OCI-LY1 (cell line): Measurements from ENCODE around the gene NDRG4.

Experiments
- H2AFZ ChIP-seq: fragments of 200-600 bp; sonication (generic), shearing (Covaris generic); 2 replicates; pipeline ENCODE4 v1.6.0; 2014; ENCODE audit warnings: antibody characterized with exemption, mild to moderate bottlenecking, low read length
- H3F3A ChIP-seq: fragments of 200-600 bp; sonication (generic), shearing (Covaris generic); 2 replicates; pipeline ENCODE4 v1.6.0; 2014; ENCODE audit warnings: mild to moderate bottlenecking, antibody characterized with exemption, low read length, moderate library complexity; ENCODE audit not compliant: insufficient read depth
- H3K27ac ChIP-seq: fragments of 200-600 bp; sonication (generic); 2 replicates; pipeline ENCODE4 v1.5.1; 2014; ENCODE audit warnings: low read length, mixed run types, mild to moderate bottlenecking, low read depth; ENCODE audit not compliant: poor library complexity, severe bottlenecking
- H3K27me3 ChIP-seq: fragments of 200-600 bp; sonication (generic); 2 replicates; pipeline ENCODE4 v1.6.0; 2014; ENCODE audit warnings: antibody characterized with exemption, mild to moderate bottlenecking, low read length, moderate library complexity; ENCODE audit not compliant: insufficient read depth
- H3K36me3 ChIP-seq: fragments of 200-600 bp; sonication (generic); 2 replicates; pipeline ENCODE4 v1.6.1; 2014; ENCODE audit warnings: mild to moderate bottlenecking, antibody characterized with exemption, low read length, moderate library complexity, mixed read lengths; ENCODE audit not compliant: insufficient read depth
- H3K4me1 ChIP-seq: fragments of 200-600 bp; sonication (generic); 2 replicates; pipeline ENCODE4 v1.5.1; 2014; ENCODE audit warnings: mild to moderate bottlenecking, low read length, moderate library complexity; ENCODE audit not compliant: insufficient read depth, severe bottlenecking
- H3K4me2 ChIP-seq: fragments of 200-600 bp; sonication (generic), shearing (Covaris generic); 2 replicates; pipeline ENCODE4 v1.6.1; 2014; ENCODE audit warnings: low read length
- H3K4me3 ChIP-seq: fragments of 200-600 bp; sonication (generic); 2 replicates; pipeline ENCODE4 v1.5.1; 2014; ENCODE audit warnings: low read length, low read depth, mild to moderate bottlenecking, mixed read lengths; ENCODE audit not compliant: poor library complexity, severe bottlenecking
- H3K79me2 ChIP-seq: fragments of 200-600 bp; shearing (Covaris generic); 2 replicates; pipeline ENCODE4 v1.6.1; 2016; ENCODE audit warnings: mixed run types, low read length, mixed read lengths; ENCODE audit not compliant: insufficient read depth
- H3K9ac ChIP-seq: fragments of 200-600 bp; sonication (generic), shearing (Covaris generic); 2 replicates; pipeline ENCODE4 v1.6.1; 2014; ENCODE audit warnings: mild to moderate bottlenecking, low read length, mixed read lengths
- H3K9me2 ChIP-seq: fragments of 200-600 bp; sonication (generic), shearing (Covaris generic); 2 replicates; pipeline ENCODE4 v1.6.1; 2014; ENCODE audit warnings: low read depth, mild to moderate bottlenecking, low read length, mixed read lengths
- H3K9me3 ChIP-seq: fragments of 200-600 bp; shearing (Covaris generic); 2 replicates; pipeline ENCODE4 v1.6.1; 2014; ENCODE audit warnings: low read length, mixed read lengths
- H4K20me1 ChIP-seq: fragments of 200-600 bp; sonication (generic), shearing (Covaris generic); 2 replicates; pipeline ENCODE4 v1.6.0; 2016; ENCODE audit warnings: mild to moderate bottlenecking, low read length; ENCODE audit not compliant: insufficient read depth
- CTCF ChIP-seq: fragments of 200-600 bp; sonication (generic), shearing (Covaris generic); IDR thresholded peaks from 2 replicates; pipeline ENCODE4 v1.5.1; 2017; ENCODE audit warnings: mild to moderate bottlenecking, antibody characterized with exemption, low read length, moderate library complexity, mixed read lengths
- EZH2 ChIP-seq: fragments of 200-600 bp; sonication (generic), shearing (Covaris generic); IDR thresholded peaks from 2 replicates; pipeline ENCODE4 v1.8.0; 2017; ENCODE audit warnings: borderline replicate concordance, mixed run types, mild to moderate bottlenecking, antibody characterized with exemption, low read length, moderate library complexity, mixed read lengths

The NDRG4 gene

GRCh38 chr16:58535100-58535499, 35.2 kb downstream of the NDRG4 start:
- H3K4me2 ChIP-seq: no peak overlapping the region
- H3K9ac ChIP-seq: no peak overlapping the region
- no peaks in the 10 kb centered on the region for H3K9me2 ChIP-seq
- TF ChIP-seq EZH2 (no peak), CTCF (no peak)
- no peaks in the 10 kb centered on the region for H3K9me3 ChIP-seq
- no peak overlapping the region for H2AFZ ChIP-seq
- peaks cover 100% of the 10 kb centered on the region for H3K36me3 ChIP-seq
- no peaks in the 10 kb centered on the region for H3K79me2 ChIP-seq
- no peak overlapping the region for H3K4me3 ChIP-seq
- H3K27me3 ChIP-seq: no peaks in the 10 kb centered on the region
- no peak overlapping the region for H3K27ac ChIP-seq
- no peaks in the 10 kb centered on the region for H4K20me1 ChIP-seq
- H3K4me1 ChIP-seq: no peaks in the 10 kb centered on the region
- no peaks in the 10 kb centered on the region; the same call in 1 of the 2 replicates for H3F3A ChIP-seq

GRCh38 chr16:58536278-58536677, 36.3 kb downstream of the NDRG4 start:
- Histone ChIP-seq H3K4me1 (no peaks in the 10 kb centered on the region), H4K20me1 (no peaks in the 10 kb centered on the region), H3K4me2 (no peak overlapping the region), H3K9me3 (no peaks in the 10 kb centered on the region), H3K27me3 (no peaks in the 10 kb centered on the region), H3K9ac (no peak overlapping the region), H3K79me2 (no peaks in the 10 kb centered on the region), H3F3A (no peaks in the 10 kb centered on the region; the same call in 1 of the 2 replicates), H3K4me3 (no peak overlapping the region), H3K36me3 (peaks cover 99% of the 10 kb centered on the region), H2AFZ (no peak overlapping the region), H3K27ac (no peak overlapping the region), H3K9me2 (no peaks in the 10 kb centered on the region)
- no peak for TF ChIP-seq EZH2
- no peak for TF ChIP-seq CTCF

GRCh38 chr16:58537124-58537906, 37.4 kb downstream of the NDRG4 start:
- H3K36me3 ChIP-seq: peaks cover 99% of the 10 kb centered on the region

More at GRCh38 chr16:58537124-58537906, 37.4 kb downstream of the NDRG4 start:
- Histone ChIP-seq H4K20me1 (no peaks in the 10 kb centered on the region), H3K9me3 (no peaks in the 10 kb centered on the region), H3K9ac (no peak overlapping the region), H3K27me3 (no peaks in the 10 kb centered on the region), H3K79me2 (no peaks in the 10 kb centered on the region), H3K27ac (no peak overlapping the region), H3K4me3 (no peak overlapping the region), H3F3A (no peaks in the 10 kb centered on the region; the same call in 1 of the 2 replicates), H3K4me2 (no peak overlapping the region), H2AFZ (no peak overlapping the region), H3K9me2 (no peaks in the 10 kb centered on the region), H3K4me1 (no peaks in the 10 kb centered on the region)
- no peak for TF ChIP-seq CTCF
- no peak for TF ChIP-seq EZH2
